HUES64 (cell line): ENCODE measurements around the gene YWHAQ.
"Not testable (repeated sequence)": the region's sequence is repeated elsewhere in the genome, so short reads cannot be mapped to it uniquely, and the experiment has no call there.

Source experiments
- H3K27ac ChIP-seq: 2 replicates; pipeline ENCODE4 v1.7.0; 2013; ENCODE audit warnings: low read depth, low read length, inconsistent platforms
- H3K27me3 ChIP-seq: 2 replicates; pipeline ENCODE4 v1.6.1; 2013; ENCODE audit warnings: mild to moderate bottlenecking, low read length; ENCODE audit not compliant: insufficient read depth
- H3K36me3 ChIP-seq: 2 replicates; pipeline ENCODE4 v1.6.1; 2013; ENCODE audit warnings: mild to moderate bottlenecking, low read length; ENCODE audit not compliant: insufficient read depth
- H3K4me1 ChIP-seq: 2 replicates; pipeline ENCODE4 v1.6.1; 2013; ENCODE audit warnings: mild to moderate bottlenecking, low read length, moderate library complexity; ENCODE audit not compliant: insufficient read depth
- H3K4me3 ChIP-seq: 2 replicates; pipeline ENCODE4 v1.5.1; 2013; ENCODE audit warnings: mild to moderate bottlenecking, low read length, moderate library complexity
- H3K9ac ChIP-seq: 2 replicates; pipeline ENCODE4 v1.6.1; 2013; ENCODE audit warnings: mild to moderate bottlenecking, low read depth, low read length
- H3K9me3 ChIP-seq: 2 replicates; pipeline ENCODE4 v1.6.1; 2013; ENCODE audit warnings: low read depth, low read length; ENCODE audit not compliant: insufficient read depth
- WGBS: fragments of 150-250, 120-280 bp; methylation state at CpG from one replicate; pipeline ENCODE4 v1.1.7; 2013; ENCODE audit warnings: missing lambda C conversion rate; 5-methylcytosine and 5-hydroxymethylcytosine counted together

The YWHAQ gene

DNA sequence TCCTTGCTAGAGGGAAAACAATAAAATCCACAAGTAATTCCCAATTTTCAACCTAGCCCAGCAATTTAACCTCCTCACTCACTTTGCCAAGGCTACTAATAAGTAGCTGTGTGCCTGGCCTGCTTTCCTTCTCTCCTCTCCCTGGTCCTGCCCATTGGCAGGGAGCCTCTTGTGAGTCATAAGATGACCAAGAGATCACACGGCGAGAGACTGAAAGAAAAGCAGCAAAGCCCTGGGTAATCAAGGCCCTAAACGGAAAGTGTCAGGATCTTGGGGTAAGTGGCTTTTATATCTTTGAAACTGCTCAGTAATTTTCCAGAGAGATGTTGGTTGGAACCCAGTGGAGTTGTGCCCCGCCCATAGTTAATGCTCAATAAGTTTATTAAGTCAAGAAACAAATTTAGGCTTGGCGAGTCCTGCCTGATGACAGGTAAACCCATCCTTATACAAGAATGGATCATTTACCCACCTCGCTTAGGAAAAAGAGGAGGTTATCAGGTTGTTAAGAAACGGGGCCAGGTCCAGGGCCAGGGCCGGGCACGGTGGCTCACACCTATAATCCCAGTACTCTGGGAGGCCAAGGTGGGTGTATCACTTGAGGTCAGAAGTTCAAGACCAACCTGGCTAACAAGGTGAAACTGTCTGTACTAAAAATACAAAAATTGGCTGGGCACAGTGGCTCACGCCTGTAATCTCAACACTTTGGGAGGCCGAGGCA is 65.2 kb downstream of the YWHAQ start:
- no peaks in the 10 kb centered on the region for H3K36me3 ChIP-seq
- H3K4me1 ChIP-seq, result no peaks in the 10 kb centered on the region; the same call in 1 of the 2 replicates
- H3K27ac ChIP-seq, result no peak overlapping the region
- 92% methylated on average over 10 of the region's 11 CpGs for WGBS
- no peaks in the 10 kb centered on the region for H3K9me3 ChIP-seq
- no peaks in the 10 kb centered on the region for H3K27me3 ChIP-seq
- H3K9ac ChIP-seq, result no peak overlapping the region
- H3K4me3 ChIP-seq, result no peak overlapping the region

- Histone ChIP-seq H3K9me3 (no peaks in the 10 kb centered on the region), H3K36me3 (0 out of 2 replicates have a peak, but pooled peaks cover 8% of the 10 kb centered on the region), H3K4me1 (peaks cover 7% of the 10 kb centered on the region), H3K4me3 (no peak overlapping the region), H3K9ac (no peak overlapping the region), H3K27me3 (no peaks in the 10 kb centered on the region), H3K27ac (no peak overlapping the region)
- 100% methylated on average over 1 of the region's 2 CpGs for WGBS
These were observed 70.2 kb downstream of the YWHAQ start for GRCh38 chr2:9560628-9561027.

- Histone ChIP-seq H3K36me3 (0 out of 2 replicates have a peak, but pooled peaks cover 8% of the 10 kb centered on the region), H3K4me3 (no peak overlapping the region), H3K4me1 (peaks cover 15% of the 10 kb centered on the region), H3K9ac (no peak overlapping the region), H3K9me3 (no peaks in the 10 kb centered on the region), H3K27me3 (no peaks in the 10 kb centered on the region), H3K27ac (no peak overlapping the region)
- WGBS, result 95% methylated on average over 1 of the region's 1 CpG
These were observed 71.8 kb downstream of the YWHAQ start for GRCh38 chr2:9558948-9559381.

GRCh38 chr2:9556121-9556743 is 74.6 kb downstream of the YWHAQ start:
- peaks cover 25% of the 10 kb centered on the region for H3K4me1 ChIP-seq
- no peaks in the 10 kb centered on the region for H3K27me3 ChIP-seq
- H3K27ac ChIP-seq, result peak overlapping the region; percentile 97
- H3K9ac ChIP-seq, result peak overlapping the region; percentile 94
- H3K36me3 ChIP-seq, result 0 out of 2 replicates have a peak, but pooled peaks cover 8% of the 10 kb centered on the region
- no peaks in the 10 kb centered on the region for H3K9me3 ChIP-seq
- H3K4me3 ChIP-seq, result peak overlapping the region; percentile 94
- WGBS, result under 1% methylated on average over 31 of the region's 32 CpGs

DNA sequence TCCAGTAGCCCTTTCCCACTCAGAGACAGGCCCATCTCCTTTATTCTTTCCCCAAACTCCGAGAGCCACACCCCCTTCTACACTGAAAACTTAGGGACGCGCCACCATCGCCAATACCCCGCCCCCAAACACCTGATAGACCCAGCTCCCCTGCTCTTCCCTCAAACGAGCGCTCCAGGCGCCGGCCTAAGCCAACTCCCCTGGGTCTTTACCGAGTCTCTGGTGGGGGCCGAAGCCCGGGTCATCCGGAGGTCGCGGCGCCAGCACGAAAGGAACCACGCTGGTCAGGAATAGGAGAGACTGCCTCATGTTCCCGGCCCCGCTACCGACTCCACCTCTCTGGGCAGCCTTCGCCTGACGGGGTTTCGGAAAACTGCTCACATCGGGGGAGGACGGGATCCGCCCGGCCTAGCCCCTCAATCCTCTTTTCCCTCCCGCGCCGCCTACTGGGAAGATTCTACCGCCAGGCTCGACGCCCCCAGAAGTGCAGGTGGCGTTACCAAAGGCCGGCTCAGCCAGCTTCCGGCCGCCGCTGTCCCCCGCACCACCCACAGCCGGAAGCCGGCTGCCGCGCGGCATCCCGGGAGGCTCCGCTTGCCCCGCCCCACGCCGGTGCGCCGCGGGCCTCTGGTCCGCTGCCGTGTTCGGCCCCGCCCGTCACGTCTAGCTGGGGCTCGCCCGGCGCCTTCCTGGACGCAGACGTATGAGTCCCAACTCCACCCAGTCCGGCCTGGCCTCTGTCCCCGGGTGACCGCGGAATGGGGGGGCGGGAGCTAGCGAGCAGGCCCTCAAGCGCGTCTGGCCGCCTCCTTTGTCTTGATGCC is 75.3 kb downstream of the YWHAQ start, which contains the start of gene ADAM17:
Gene ADAM17, minus strand, starts transcription at position 534 of the 824 bp plus-strand sequence. Its CDS starts 225 bp downstream, at position 309.
- Histone ChIP-seq H3K9me3 (no peaks in the 10 kb centered on the region), H3K4me1 (peaks cover 25% of the 10 kb centered on the region), H3K4me3 (peak within 1 kb of the TSS; percentile 94), H3K36me3 (0 out of 2 replicates have a peak, but pooled peaks cover 8% of the 10 kb centered on the region), H3K9ac (peak within 1 kb of the TSS; percentile 94), H3K27ac (peak within 1 kb of the TSS; percentile 97), H3K27me3 (no peaks in the 10 kb centered on the region)
- WGBS, result under 1% methylated on average over 73 of the region's 73 CpGs

GRCh38 chr2:9554921-9555296 is 75.9 kb downstream of the YWHAQ start:
- no peaks in the 10 kb centered on the region for H3K27me3 ChIP-seq
- peak overlapping the region; percentile 97 for H3K27ac ChIP-seq
- H3K4me3 ChIP-seq, result peak overlapping the region; percentile 94
- H3K9me3 ChIP-seq, result no peaks in the 10 kb centered on the region
- peaks cover 25% of the 10 kb centered on the region for H3K4me1 ChIP-seq
- 1% methylated on average over 9 of the region's 9 CpGs for WGBS
- 0 out of 2 replicates have a peak, but pooled peaks cover 8% of the 10 kb centered on the region for H3K36me3 ChIP-seq
- peak overlapping the region; percentile 94 for H3K9ac ChIP-seq

GRCh38 chr2:9552219-9553178 is 78.3 kb downstream of the YWHAQ start:
- no peak overlapping the region for H3K4me3 ChIP-seq
- no peak overlapping the region for H3K9ac ChIP-seq
- H3K4me1 ChIP-seq, result peaks cover 27% of the 10 kb centered on the region
- no peaks in the 10 kb centered on the region for H3K9me3 ChIP-seq
- H3K36me3 ChIP-seq, result no peaks in the 10 kb centered on the region
- WGBS, result 71% methylated on average over 1 of the region's 2 CpGs
- no peak overlapping the region for H3K27ac ChIP-seq
- no peaks in the 10 kb centered on the region for H3K27me3 ChIP-seq

DNA sequence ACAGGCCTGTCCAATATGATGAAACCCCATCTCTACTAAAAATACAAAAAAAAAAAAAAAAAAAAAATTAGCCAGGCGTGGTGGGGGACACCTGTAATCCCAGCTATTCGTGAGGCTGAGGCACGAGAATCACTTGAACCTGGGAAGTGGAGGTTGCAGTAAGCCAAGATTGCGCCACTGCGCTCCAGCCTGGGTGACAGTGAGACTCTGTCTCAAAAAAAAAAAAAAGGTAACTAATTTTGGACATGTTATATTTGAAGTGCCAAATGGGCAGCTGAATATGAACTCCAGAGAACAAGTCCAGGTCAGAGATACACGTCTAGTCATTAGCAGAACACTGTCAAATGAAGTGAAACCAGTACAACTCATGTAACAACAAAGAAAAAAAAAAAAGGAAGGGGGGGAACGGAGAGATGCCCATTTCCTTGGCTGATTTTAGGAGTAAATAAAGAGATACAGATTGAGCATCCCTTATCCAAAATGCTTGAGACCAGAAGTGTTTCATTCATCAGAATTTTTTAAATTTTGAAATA is 79.9 kb downstream of the YWHAQ start:
- not testable (repeated sequence) for H3K4me3 ChIP-seq, H3K9ac ChIP-seq, H3K36me3 ChIP-seq, H3K27me3 ChIP-seq, H3K27ac ChIP-seq, H3K9me3 ChIP-seq
- 93% methylated on average over 7 of the region's 7 CpGs for WGBS
- peaks cover 27% of the 10 kb centered on the region for H3K4me1 ChIP-seq

DNA sequence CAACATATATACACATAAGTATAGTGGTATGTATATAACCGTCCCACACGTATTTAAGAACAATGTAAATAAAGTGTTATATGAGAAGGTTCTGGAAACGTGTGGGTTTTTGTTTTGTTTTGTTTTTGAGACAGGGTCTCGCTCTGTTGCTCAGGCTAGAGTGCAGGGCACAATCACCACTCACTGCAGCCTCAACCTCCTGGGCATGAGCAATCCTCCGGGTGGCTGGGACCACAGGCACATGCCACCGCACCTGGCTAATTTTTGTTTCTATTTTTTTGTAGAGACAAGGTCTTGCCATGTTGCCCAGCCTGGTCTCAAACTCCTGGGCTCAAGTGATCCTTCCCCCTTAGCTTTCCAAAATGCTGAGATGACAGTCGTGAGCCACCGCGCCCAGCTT is 81.4 kb downstream of the YWHAQ start:
- no peak overlapping the region for H3K4me3 ChIP-seq
- no peak overlapping the region for H3K9ac ChIP-seq
- H3K9me3 ChIP-seq, result no peaks in the 10 kb centered on the region
- WGBS, result 97% methylated on average over 9 of the region's 9 CpGs
- H3K4me1 ChIP-seq, result peaks cover 24% of the 10 kb centered on the region
- no peak overlapping the region for H3K27ac ChIP-seq
- no peaks in the 10 kb centered on the region for H3K36me3 ChIP-seq
- no peaks in the 10 kb centered on the region for H3K27me3 ChIP-seq

DNA sequence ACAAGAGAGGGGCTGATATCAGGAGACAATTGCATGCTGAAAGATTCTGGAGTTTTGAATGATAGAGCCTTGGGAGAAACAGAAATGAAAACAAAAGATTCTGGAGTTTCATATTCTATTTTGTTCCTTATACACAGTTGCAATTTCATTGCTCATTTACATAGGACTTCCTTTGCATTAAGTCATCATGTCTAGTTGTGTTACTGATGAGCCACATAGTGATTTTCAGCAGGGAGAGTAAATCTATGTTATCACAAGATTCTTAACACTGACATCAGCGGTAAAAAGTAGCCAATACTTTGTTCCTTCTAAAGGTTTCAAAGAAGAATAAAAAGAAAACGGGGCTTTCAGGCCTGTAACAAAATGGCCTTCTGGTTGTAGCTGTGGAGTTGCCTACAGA is 82.3 kb downstream of the YWHAQ start:
- Histone ChIP-seq H3K9me3 (no peaks in the 10 kb centered on the region), H3K4me3 (no peak overlapping the region), H3K27ac (no peak overlapping the region), H3K36me3 (no peaks in the 10 kb centered on the region), H3K4me1 (peaks cover 18% of the 10 kb centered on the region), H3K27me3 (no peaks in the 10 kb centered on the region), H3K9ac (no peak overlapping the region)
- WGBS, result 81% methylated on average over 2 of the region's 2 CpGs
